T-cell (primary cell): Measurements from ENCODE around the gene KCNMA1. TPM values are rescaled to one million over a fixed set of nuclear protein-coding genes. Genes with fewer than 3 reads are reported as not detected.

Experiments
- ATAC-seq, 4 experiments: fragments of 200-7000 bp in 3 of 4; fragments of 150-1000 bp in 1 of 4; cut with Tn5 transposase; replicated peaks in 1 of 4; 1 replicate in 3 of 4; 2 replicates in 1 of 4; pipeline ENCODE4 v1.10.0; 2021; ENCODE audit warnings: moderate library complexity in 3 of 4, mild to moderate bottlenecking in 2 of 4, moderate number of reproducible peaks in 1 of 4
- CTCF ChIA-PET, 2 donors: fragments of 300-600 bp; sonication (Branson Sonifier 250); formaldehyde crosslinking; loops; one replicate each; lab custom pipeline; 2022; ENCODE audit warnings: antibody characterized with exemption in 2 of 2; lab: Charles Lee
- POLR2A ChIA-PET, 2 donors: fragments of 300-600 bp; sonication (Branson Sonifier 250); formaldehyde crosslinking; loops; one replicate each; lab custom pipeline; 2022; ENCODE audit warnings: antibody characterized with exemption in 2 of 2; lab: Charles Lee
- DNase-seq, 35 experiments: peaks; one replicate each; pipeline versions ENCODE4 v3.0.0 to v3.0.0-alpha.2; 2013 to 2023
- H3K27ac ChIP-seq: one replicate; pipeline ENCODE4 v1.5.1; 2013; ENCODE audit warnings: low read length
- H3K27me3 ChIP-seq, 2 experiments: replicated peaks in 1 of 2; 1 replicate in 1 of 2; 2 replicates in 1 of 2; pipeline versions ENCODE4 v1.6.1 to v1.7.0; 2013; ENCODE audit warnings: low read length in 1 of 2, mixed read lengths in 1 of 2; ENCODE audit not compliant: control insufficient read depth in 2 of 2, insufficient read depth in 2 of 2; ENCODE audit errors: extremely low read depth in 1 of 2
- H3K36me3 ChIP-seq, 2 donors: 1 replicate in 1 of 2; 2 replicates in 1 of 2; pipeline versions ENCODE4 v1.6.1 to v1.7.0; 2013; ENCODE audit warnings: low read length in 1 of 2; ENCODE audit not compliant: control insufficient read depth in 2 of 2, insufficient read depth in 1 of 2; ENCODE audit errors: extremely low read depth in 1 of 2
- H3K4me1 ChIP-seq, 2 experiments: 1 replicate in 1 of 2; 2 replicates in 1 of 2; pipeline versions ENCODE4 v1.6.1 to v1.7.0; 2013; ENCODE audit warnings: low read length in 2 of 2, mixed read lengths in 1 of 2; ENCODE audit not compliant: insufficient read depth in 2 of 2, control insufficient read depth in 1 of 2; ENCODE audit errors: extremely low read depth in 1 of 2
- H3K4me3 ChIP-seq, 2 donors: 1 replicate in 1 of 2; 2 replicates in 1 of 2; pipeline versions ENCODE4 v1.5.1 to v1.7.0; 2013; ENCODE audit warnings: mild to moderate bottlenecking in 2 of 2, low read length in 1 of 2, moderate library complexity in 1 of 2; ENCODE audit not compliant: control insufficient read depth in 1 of 2; ENCODE audit errors: extremely low read depth in 1 of 2
- H3K9me3 ChIP-seq: 2 replicates; pipeline ENCODE4 v1.7.0; 2013
- H3K27ac Mint-ChIP-seq, 2 donors: one replicate each; pipeline ENCODE4 v1.8.0; 2020 to 2021; ENCODE audit warnings: mild to moderate bottlenecking in 2 of 2, mixed read lengths in 2 of 2
- H3K27me3 Mint-ChIP-seq, 2 donors: one replicate each; pipeline ENCODE4 v1.8.0; 2021 to 2022; ENCODE audit warnings: mixed read lengths in 2 of 2
- H3K36me3 Mint-ChIP-seq: one replicate; pipeline ENCODE4 v1.8.0; 2021; ENCODE audit warnings: mixed read lengths
- H3K4me1 Mint-ChIP-seq, 3 donors: one replicate each; pipeline ENCODE4 v1.8.0; 2020 to 2022; ENCODE audit warnings: mixed read lengths in 3 of 3, mild to moderate bottlenecking in 1 of 3
- H3K4me3 Mint-ChIP-seq, 3 donors: one replicate each; pipeline ENCODE4 v1.8.0; 2020 to 2022; ENCODE audit warnings: mild to moderate bottlenecking in 3 of 3, mixed read lengths in 3 of 3, moderate library complexity in 3 of 3
- H3K9me3 Mint-ChIP-seq, 3 donors: one replicate each; pipeline ENCODE4 v1.8.0; 2020 to 2022; ENCODE audit warnings: mixed read lengths in 3 of 3
- WGBS: methylation state at CpG from one replicate; pipeline ENCODE4 v1.1.5; 2013; ENCODE audit warnings: missing lambda C conversion rate; ENCODE audit not compliant: insufficient coverage; 5-methylcytosine and 5-hydroxymethylcytosine counted together
- total RNA-seq, 35 experiments: library from RNA in 6 of 35; stranded (reverse) in 6 of 35; fragments of 120-200 nt in 1 of 35; gene quantifications; one replicate each; pipeline versions ENCODE4 v1.2.1 to v1.2.4 and lab custom pipeline; 2013 to 2026

KCNMA1 gene
- total RNA-seq, 5 donors from 2014 or later (not counting 1 experiment from before 2014, with no cell fraction given): 0.14 to 1.6 (median 0.60) TPM

DNA sequence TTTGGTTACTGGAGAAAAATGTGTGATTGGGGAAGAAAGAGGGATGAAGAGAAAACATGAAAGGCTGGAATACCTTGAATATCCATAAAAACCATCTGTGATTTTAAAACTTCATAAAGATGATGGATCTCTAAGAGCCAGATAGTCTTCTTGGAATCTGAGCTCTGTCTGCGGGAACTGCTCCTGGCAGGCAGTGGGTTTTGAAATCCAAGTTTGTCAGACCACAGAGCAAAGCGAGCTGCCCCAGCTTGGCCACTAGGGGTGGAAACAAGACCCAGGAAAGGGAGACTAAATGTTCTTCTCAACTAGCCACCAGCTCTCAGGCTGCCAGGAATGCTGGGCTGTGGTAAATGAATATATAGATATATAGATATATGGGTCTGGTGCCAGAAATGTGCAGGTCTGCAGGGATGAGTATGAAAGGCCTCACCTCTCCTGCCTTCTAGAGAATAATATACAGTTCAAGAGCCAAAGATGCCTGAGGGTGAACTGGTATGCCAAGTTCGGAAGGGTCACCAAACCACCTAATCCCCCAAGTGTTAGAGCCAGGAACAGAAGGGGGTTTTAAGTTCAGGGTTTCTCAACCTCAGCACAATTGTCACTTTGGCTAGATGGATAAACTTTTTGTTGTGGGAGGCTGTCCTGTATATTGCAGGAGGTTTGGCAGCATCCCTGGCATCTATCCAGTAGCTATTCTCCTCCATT is 208.8 kb downstream of the KCNMA1 start:
- Histone ChIP-seq H3K36me3 (no peaks in the 10 kb centered on the region), H3K4me1 (no peaks in the 10 kb centered on the region), H3K4me3 (no peak overlapping the region), H3K9me3 (no peaks in the 10 kb centered on the region), H3K27me3 (no peaks in the 10 kb centered on the region), H3K27ac (no peak overlapping the region)
- ChIA-PET CTCF (no interaction called here), POLR2A (no interaction called here)
- 100% methylated on average over 1 of the region's 3 CpGs for whole genome bisulfite sequencing
- Mint-ChIP-seq H3K4me3 (no peak overlapping the region), H3K4me1 (no peaks in the 10 kb centered on the region), H3K27ac (no peak overlapping the region), H3K27me3 (peaks cover 5 to 6% of the 10 kb centered on the region in 2 donors), H3K36me3 (no peaks in the 10 kb centered on the region), H3K9me3 (peaks cover 0 to 4% (median 0%) of the 10 kb centered on the region in 3 donors)
- ATAC-seq (no peak), DNase-seq (no peak)

DNA sequence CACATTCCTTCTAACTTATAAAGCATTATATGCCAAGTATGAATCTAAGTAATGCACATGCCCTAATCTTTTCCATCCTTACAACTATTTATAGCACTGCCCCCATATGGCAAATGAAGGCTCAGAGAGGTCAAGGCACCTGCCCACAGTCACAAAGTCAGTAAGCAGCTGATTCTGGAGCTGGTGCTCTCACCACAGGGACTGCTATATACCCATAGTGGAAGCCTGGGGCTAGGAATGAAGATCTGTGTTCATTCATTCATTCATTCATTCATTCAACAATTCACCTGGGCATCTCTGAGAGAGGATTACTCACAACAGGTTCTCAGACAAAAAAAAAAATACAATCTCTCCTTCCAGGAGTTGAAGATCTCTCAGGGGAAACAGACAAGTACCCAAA is 213.4 kb downstream of the KCNMA1 start:
- no peak overlapping the region for H3K4me3 ChIP-seq
- ChIA-PET CTCF (no interaction called here), POLR2A (interaction anchor here in 1 of 2 donors (0.7 kb wide), 1 partner anchor 1592 kb away, joined by 3 read pairs; no protein-coding TSS in a partner anchor)
- Mint-ChIP-seq H3K27me3 (peaks cover 6 to 7% of the 10 kb centered on the region in 2 donors), H3K27ac (no peak overlapping the region), H3K4me1 (no peaks in the 10 kb centered on the region), H3K9me3 (no peaks in the 10 kb centered on the region), H3K36me3 (no peaks in the 10 kb centered on the region), H3K4me3 (no peak overlapping the region)
- H3K9me3 ChIP-seq: no peaks in the 10 kb centered on the region
- H3K36me3 ChIP-seq: no peaks in the 10 kb centered on the region
- DNase-seq (no peak), ATAC-seq (no peak)
- no peak overlapping the region for H3K27ac ChIP-seq
- no peaks in the 10 kb centered on the region for H3K4me1 ChIP-seq
- H3K27me3 ChIP-seq: no peaks in the 10 kb centered on the region

DNA sequence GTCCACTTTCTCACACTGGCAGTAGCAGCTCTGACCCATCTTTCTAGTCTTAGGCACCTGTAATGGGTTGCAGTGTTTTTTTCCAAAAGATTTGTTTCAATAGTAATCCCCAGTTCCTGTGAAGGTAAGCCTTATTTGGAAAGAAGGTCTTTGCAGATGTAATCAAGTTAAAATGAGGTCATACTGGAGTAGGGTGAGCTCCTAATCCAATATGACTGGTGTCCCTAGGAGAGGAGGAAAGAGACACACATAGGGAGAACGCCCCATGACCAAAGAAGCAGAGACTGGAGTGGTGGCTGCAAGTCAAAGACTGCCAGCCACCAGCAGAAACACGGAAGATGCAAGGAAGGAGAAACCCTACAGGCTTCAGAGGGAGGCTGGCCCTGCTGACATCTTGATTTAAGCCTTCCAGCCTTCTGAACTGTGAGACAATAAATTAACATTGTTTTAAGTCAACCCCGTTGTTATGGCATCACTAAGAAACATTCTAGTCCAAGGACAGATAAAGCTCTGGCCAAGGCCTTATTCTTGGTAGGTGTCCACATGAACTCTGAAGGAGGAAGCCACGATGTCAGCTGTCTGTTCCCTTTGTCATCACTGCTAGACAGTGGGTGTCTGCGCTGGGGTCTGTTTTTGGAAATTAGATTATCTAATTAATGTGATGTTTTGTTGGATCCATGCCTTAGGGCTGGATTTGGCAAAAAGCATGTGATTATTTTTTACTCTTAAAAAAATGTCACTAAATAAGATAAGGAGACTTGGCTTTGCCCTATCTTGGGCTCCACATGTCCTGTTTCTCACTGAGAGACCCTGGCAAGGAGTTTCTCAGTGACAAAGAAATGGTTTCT is 214.9 kb downstream of the KCNMA1 start:
- H3K4me3 Mint-ChIP-seq: no peak overlapping the region
- no peak overlapping the region for H3K4me3 ChIP-seq
- no peaks in the 10 kb centered on the region for H3K9me3 ChIP-seq
- H3K36me3 Mint-ChIP-seq: no peaks in the 10 kb centered on the region
- H3K9me3 Mint-ChIP-seq: no peaks in the 10 kb centered on the region
- H3K27ac Mint-ChIP-seq: no peak overlapping the region
- 50% methylated on average over 2 of the region's 5 CpGs for WGBS
- CTCF ChIA-PET: no interaction called here
- H3K4me1 ChIP-seq: no peaks in the 10 kb centered on the region
- POLR2A ChIA-PET: no interaction called here
- H3K4me1 Mint-ChIP-seq: no peaks in the 10 kb centered on the region
- H3K27me3 Mint-ChIP-seq: peaks cover 0 to 1% of the 10 kb centered on the region in 2 donors
- no peak overlapping the region for H3K27ac ChIP-seq
- no peaks in the 10 kb centered on the region for H3K36me3 ChIP-seq
- DNase-seq (no peak), ATAC-seq (no peak)
- H3K27me3 ChIP-seq: no peaks in the 10 kb centered on the region

DNA sequence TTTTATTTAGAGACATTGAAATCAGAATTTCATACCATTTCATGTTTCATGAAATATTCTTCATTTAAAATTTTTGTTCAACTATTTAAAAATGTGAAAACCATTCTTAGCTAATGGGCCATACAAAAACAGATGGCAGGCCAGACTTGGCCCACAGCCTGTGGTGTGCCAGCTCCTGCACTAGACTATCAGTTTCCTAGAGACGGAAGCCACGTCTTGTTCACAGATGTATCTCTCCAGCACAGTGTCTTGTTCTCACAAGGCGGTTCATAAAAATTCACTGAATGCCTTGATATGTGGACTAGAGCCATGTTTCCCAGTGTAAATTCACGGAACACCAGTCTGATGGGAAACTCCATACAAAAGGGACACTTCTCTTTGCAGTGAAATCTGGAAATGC is 216.0 kb downstream of the KCNMA1 start:
- Histone ChIP-seq H3K27ac (no peak overlapping the region), H3K4me3 (no peak overlapping the region), H3K36me3 (no peaks in the 10 kb centered on the region), H3K9me3 (no peaks in the 10 kb centered on the region), H3K4me1 (no peaks in the 10 kb centered on the region), H3K27me3 (no peaks in the 10 kb centered on the region)
- peaks cover 1 to 6% of the 10 kb centered on the region in 2 donors for H3K27me3 Mint-ChIP-seq
- H3K4me3 Mint-ChIP-seq: no peak overlapping the region
- ChIA-PET POLR2A (no interaction called here), CTCF (no interaction called here)
- no peaks in the 10 kb centered on the region for H3K4me1 Mint-ChIP-seq
- no peaks in the 10 kb centered on the region for H3K36me3 Mint-ChIP-seq
- no peaks in the 10 kb centered on the region for H3K9me3 Mint-ChIP-seq
- DNase-seq (no peak), ATAC-seq (no peak)
- no peak overlapping the region for H3K27ac Mint-ChIP-seq
- WGBS: 76% methylated on average over 4 of the region's 4 CpGs

DNA sequence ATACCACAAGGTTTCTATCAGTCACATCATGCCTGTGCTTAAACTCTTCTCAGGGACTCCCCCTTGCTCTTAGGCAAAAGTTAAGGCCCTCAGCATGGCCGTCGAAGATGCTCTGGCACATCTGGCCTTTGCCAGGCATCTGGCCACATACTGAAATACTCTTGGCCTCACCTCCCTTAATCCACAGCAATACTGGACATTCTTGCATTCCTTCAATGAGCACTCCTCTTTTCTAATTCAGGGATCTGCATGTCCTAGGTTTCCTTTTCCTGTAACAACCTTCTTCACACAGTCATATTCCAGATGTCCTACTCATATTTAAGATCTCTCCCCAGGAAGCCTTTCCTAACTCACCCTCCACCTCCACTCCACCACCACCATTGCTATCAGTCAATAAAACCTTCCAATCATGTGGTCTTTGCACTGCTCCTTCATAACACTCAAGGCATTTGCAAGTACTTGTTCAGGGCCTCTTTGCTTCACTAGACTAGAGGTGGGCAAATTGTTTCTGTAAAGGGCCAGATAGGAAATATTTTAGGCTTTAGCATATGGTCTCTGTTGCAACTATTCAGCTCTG is 216.6 kb downstream of the KCNMA1 start:
- H3K27ac ChIP-seq: no peak overlapping the region
- Mint-ChIP-seq H3K27me3 (peaks cover 1 to 7% of the 10 kb centered on the region in 2 donors), H3K27ac (no peak overlapping the region), H3K36me3 (no peaks in the 10 kb centered on the region), H3K4me3 (no peak overlapping the region), H3K9me3 (no peaks in the 10 kb centered on the region), H3K4me1 (no peaks in the 10 kb centered on the region)
- H3K36me3 ChIP-seq: no peaks in the 10 kb centered on the region
- no peak for DNase-seq
- no peak overlapping the region for H3K4me3 ChIP-seq
- 72% methylated on average over 2 of the region's 2 CpGs for WGBS
- CTCF ChIA-PET: no interaction called here
- ATAC-seq: no peak
- H3K9me3 ChIP-seq: no peaks in the 10 kb centered on the region
- H3K4me1 ChIP-seq: no peaks in the 10 kb centered on the region
- peaks cover under 1 to 3% of the 10 kb centered on the region in 2 experiments for H3K27me3 ChIP-seq
- POLR2A ChIA-PET: no interaction called here

DNA sequence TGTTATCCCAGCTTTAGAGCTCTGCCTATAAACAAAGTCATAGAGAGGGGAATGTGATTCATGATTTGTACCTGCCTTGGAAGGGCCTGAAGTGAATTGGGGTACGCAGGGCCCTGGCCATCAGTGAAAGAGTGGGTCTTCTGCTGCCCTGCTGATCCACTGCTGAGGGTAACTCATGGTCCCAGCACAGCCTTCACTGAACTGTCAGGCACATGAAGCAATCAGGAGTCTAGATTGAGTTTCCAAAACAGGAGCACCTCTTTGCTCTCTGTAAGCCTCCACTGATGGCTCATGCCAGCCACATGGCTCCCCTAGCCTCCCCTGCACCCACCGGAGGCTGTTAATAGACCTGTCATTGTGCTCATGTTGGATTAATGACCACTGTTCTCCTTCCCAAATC is 217.6 kb downstream of the KCNMA1 start:
- Mint-ChIP-seq H3K27ac (no peak overlapping the region), H3K9me3 (no peaks in the 10 kb centered on the region), H3K36me3 (no peaks in the 10 kb centered on the region), H3K27me3 (peaks cover 7% of the 10 kb centered on the region in 2 donors), H3K4me3 (no peak overlapping the region), H3K4me1 (no peaks in the 10 kb centered on the region)
- ATAC-seq (no peak), DNase-seq (no peak)
- Histone ChIP-seq H3K4me3 (no peak overlapping the region), H3K4me1 (no peaks in the 10 kb centered on the region), H3K27me3 (peaks cover 2 to 4% of the 10 kb centered on the region in 2 experiments), H3K27ac (no peak overlapping the region), H3K36me3 (no peaks in the 10 kb centered on the region), H3K9me3 (no peaks in the 10 kb centered on the region)
- WGBS: 100% methylated on average over 1 of the region's 2 CpGs
- CTCF ChIA-PET: interaction anchor here in 1 of 2 donors (0.5 kb wide), 1 partner anchor 996 kb away, joined by 3 read pairs; no protein-coding TSS in a partner anchor
- POLR2A ChIA-PET: no interaction called here
